ENCODE results near the gene DPYD.

DNA sequence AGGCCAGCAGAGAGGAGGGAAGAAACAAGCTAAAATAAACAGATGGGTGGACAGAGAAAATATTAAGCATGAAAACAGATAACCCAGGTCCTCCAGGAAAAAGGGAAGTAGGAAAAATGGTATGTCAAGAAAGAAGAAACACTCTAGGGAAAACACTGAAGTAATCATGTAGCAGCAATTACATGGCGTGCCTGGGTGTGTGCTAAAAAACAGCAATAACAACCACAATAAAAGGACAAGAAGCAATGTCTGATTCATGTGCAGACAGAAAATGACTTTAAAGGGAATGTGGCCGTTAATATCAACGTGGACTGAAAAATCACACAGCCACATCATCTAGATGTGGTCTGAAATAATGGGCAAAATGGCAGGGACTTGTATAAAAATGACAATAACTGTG lies 829.6 kb downstream of the DPYD start:
- TF ChIP-seq, protein P1, sequence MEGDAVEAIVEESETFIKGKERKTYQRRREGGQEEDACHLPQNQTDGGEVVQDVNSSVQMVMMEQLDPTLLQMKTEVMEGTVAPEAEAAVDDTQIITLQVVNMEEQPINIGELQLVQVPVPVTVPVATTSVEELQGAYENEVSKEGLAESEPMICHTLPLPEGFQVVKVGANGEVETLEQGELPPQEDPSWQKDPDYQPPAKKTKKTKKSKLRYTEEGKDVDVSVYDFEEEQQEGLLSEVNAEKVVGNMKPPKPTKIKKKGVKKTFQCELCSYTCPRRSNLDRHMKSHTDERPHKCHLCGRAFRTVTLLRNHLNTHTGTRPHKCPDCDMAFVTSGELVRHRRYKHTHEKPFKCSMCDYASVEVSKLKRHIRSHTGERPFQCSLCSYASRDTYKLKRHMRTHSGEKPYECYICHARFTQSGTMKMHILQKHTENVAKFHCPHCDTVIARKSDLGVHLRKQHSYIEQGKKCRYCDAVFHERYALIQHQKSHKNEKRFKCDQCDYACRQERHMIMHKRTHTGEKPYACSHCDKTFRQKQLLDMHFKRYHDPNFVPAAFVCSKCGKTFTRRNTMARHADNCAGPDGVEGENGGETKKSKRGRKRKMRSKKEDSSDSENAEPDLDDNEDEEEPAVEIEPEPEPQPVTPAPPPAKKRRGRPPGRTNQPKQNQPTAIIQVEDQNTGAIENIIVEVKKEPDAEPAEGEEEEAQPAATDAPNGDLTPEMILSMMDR (IDR thresholded peaks at IDR 0.05 in 2 of 3, conservative IDR thresholded peaks at IDR 0.05 in 1 of 3; ENCODE audit: insufficient read depth in 2 of 3, low read depth in 1 of 3, low read length in 3 of 3): no peak
- TF ChIP-seq CREB5 (CRISPR knock-in tag; IDR thresholded peaks at IDR 0.05) (no peak), HDAC2 (IDR thresholded peaks at IDR 0.05) (no peak), NFIC (IDR thresholded peaks at IDR 0.05) (no peak), RAD51 (IDR thresholded peaks at IDR 0.05; ENCODE audit: borderline replicate concordance, low read depth) (no peak), NRF1 (conservative IDR thresholded peaks at IDR 0.05 in 1 of 2, IDR thresholded peaks at IDR 0.05 in 1 of 2) (no peak)
- TF ChIP-seq, protein P2, sequence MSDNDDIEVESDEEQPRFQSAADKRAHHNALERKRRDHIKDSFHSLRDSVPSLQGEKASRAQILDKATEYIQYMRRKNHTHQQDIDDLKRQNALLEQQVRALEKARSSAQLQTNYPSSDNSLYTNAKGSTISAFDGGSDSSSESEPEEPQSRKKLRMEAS (CRISPR knock-in tag; IDR thresholded peaks at IDR 0.05): no peak
- TF ChIP-seq, protein P3, sequence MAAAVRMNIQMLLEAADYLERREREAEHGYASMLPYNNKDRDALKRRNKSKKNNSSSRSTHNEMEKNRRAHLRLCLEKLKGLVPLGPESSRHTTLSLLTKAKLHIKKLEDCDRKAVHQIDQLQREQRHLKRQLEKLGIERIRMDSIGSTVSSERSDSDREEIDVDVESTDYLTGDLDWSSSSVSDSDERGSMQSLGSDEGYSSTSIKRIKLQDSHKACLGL (CRISPR knock-in tag; IDR thresholded peaks at IDR 0.05; ENCODE audit: borderline replicate concordance, poor library complexity, severe bottlenecking): no peak
